GM19351 (cell line): ENCODE measurements around the gene BPHL.
"Not testable (repeated sequence)": the region's sequence is repeated elsewhere in the genome, so short reads cannot be mapped to it uniquely, and the experiment has no call there.

Experiments
- ATAC-seq: cut with Tn5 transposase; IDR thresholded peaks from one replicate; pipeline ENCODE4 v1.9.1; 2021; ENCODE audit warnings: mild to moderate bottlenecking, moderate library complexity; ENCODE audit not compliant: unreplicated experiment

Gene BPHL

GRCh38 chr6:3176562-3177355, 58.2 kb downstream of the BPHL start:
- no peak for ATAC-seq

- not testable (repeated sequence) for ATAC-seq
These were observed 60.2 kb downstream of the BPHL start for GRCh38 chr6:3178666-3179065.

- not testable (repeated sequence) for ATAC-seq
These were observed 61.4 kb downstream of the BPHL start for GRCh38 chr6:3179945-3180344.

GRCh38 chr6:3181105-3181504, 62.6 kb downstream of the BPHL start:
- no peak for ATAC-seq

GRCh38 chr6:3183066-3183465, 64.6 kb downstream of the BPHL start:
- no peak for ATAC-seq

GRCh38 chr6:3186974-3187382, 68.5 kb downstream of the BPHL start:
- no peak for ATAC-seq

GRCh38 chr6:3188262-3188661, 69.8 kb downstream of the BPHL start:
- ATAC-seq: no peak

- not testable (repeated sequence) for ATAC-seq
These were observed 70.7 kb downstream of the BPHL start for GRCh38 chr6:3189192-3189591.

- ATAC-seq: no peak
These were observed 71.5 kb downstream of the BPHL start for GRCh38 chr6:3190056-3190455.

GRCh38 chr6:3190779-3191178, 72.3 kb downstream of the BPHL start:
- ATAC-seq: no peak

- ATAC-seq: no peak
These were observed 74.8 kb downstream of the BPHL start for GRCh38 chr6:3193102-3193849.

GRCh38 chr6:3194535-3195419, 76.3 kb downstream of the BPHL start:
- ATAC-seq: no peak

GRCh38 chr6:3195420-3195694, 76.8 kb downstream of the BPHL start:
- ATAC-seq: no peak

GRCh38 chr6:3195695-3196497, 77.4 kb downstream of the BPHL start:
- no peak for ATAC-seq

- no peak for ATAC-seq
These were observed 78.3 kb downstream of the BPHL start for GRCh38 chr6:3196770-3197169.

GRCh38 chr6:3197734-3198133, 79.2 kb downstream of the BPHL start:
- not testable (repeated sequence) for ATAC-seq

- no peak for ATAC-seq
These were observed 80.9 kb downstream of the BPHL start for GRCh38 chr6:3199382-3199781.

GRCh38 chr6:3200682-3201081, 82.2 kb downstream of the BPHL start:
- ATAC-seq: no peak

GRCh38 chr6:3201388-3201787, 82.9 kb downstream of the BPHL start:
- ATAC-seq: no peak
